ENCODE results near the gene CXCR4.

The CXCR4 gene

DNA sequence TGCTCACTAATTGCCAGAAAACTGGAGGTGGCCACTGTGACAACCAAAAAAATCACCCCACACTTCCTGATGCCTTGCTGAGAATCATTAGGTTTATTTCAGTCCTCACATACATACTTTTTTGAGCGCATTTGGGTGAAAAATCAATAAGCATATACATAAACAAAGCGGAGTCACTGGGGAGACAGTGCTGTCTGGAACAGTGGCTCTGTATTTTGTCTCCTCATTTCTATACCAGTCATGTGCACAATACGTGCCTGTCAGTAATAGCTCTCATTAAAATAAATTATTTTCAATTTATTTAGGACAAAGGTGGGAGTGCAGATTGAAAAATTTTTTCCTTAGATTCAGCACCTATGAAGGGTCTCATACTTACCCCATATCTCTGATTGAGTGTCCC is 48.2 kb downstream of the CXCR4 start:
- no peak for DNase-seq

DNA sequence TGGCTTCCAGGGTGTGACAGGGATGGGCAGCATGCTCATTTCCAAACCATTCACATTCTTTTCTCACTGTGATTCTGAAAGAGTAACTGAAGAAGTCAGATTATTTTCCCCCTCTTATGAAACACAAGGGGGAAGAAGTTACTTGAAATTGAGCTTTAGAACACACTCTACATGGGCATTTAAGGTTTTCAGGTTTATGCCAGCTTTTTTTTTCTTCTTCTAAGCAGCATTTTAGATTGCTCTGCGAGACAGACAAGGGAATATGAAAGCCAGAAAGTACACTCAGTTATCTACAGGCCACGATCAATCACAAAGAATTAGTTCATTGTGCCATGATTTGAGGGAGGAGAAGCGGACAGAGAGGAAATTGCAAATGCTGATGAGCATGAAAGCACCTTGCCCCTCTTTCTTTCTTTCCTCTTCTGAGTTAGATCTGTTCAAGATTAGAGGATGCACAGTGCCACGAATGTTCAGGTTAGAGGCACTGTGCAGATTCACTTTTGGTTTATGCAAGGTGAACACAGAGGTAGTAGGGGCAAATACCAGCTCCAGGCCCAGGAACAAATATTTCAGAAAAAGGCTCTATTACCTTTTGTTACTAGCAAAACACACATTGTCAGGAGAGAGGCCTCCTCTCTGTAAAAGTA is 49.2 kb downstream of the CXCR4 start:
- DNase-seq: no peak

DNA sequence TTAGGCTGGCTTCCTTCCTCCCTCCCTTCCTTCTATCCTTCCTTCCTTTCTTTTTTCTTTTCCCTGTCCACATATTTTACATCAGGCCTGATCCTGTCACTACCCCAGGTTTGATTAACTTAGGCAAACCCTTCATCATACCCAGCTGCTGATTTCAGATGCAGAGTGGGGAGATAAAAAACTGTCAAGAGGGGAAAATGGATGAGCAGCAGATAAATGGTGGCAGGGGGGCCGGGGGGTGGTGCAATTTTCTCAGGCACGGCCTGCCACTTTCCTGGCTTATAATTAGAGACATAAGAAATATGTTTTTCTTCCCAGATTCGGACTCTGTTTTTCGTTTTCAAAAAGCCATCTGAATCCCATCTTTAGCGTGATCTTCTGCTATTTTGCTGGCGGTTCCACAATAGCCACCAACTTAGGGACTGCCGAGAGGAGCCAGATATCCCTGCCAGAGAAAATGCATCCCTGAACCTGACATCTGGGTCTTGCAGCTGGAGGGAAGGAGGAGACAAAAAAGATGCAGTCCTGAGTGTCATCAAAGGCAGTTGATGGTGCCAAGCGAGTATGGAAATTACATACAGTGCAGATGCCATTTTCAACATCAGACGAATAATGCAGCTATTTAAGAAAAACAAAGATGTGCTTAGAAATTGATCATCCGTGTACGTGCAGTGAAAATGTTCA is 49.9 kb downstream of the CXCR4 start:
- DNase-seq: no peak

DNA sequence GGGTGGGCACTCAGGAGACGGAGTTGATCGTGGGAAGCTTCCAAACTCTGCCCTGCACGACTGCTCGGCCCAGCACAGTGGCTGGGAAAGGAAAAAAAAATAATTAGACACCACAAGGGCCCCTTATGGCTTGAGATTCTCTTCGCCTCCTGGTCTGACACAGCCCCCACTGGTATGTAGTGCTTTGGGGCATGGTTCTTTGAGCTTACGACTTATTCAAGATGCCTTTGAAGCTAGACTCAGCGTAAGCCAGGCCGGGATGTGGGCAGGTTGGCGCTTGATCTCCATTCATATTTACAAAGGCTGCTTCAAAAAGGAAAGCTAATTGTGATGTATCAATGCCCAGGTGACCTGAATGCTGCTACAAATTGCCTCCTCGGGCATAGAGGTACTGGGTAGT is 50.5 kb downstream of the CXCR4 start:
- no peak for DNase-seq

DNA sequence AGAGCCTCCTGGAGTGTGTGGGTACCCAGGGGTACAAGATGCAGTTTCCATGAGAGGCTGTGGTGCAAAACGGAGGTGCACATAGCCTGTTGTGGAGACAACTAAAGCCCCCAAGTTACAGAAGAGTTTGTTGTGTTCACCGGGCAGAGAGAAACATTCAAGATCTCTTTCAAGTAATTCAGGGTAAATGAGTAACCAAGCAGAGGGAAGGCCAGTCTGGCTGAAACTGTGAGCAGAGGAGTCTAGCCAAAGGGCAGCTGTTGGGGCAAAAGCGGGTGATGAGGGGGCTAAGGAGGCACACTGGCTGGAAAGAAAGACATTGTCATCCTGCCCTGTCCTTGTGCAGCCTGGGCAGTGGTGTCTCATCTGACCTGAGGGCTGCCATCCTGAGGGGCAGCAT is 52.0 kb downstream of the CXCR4 start:
- DNase-seq: no peak

DNA sequence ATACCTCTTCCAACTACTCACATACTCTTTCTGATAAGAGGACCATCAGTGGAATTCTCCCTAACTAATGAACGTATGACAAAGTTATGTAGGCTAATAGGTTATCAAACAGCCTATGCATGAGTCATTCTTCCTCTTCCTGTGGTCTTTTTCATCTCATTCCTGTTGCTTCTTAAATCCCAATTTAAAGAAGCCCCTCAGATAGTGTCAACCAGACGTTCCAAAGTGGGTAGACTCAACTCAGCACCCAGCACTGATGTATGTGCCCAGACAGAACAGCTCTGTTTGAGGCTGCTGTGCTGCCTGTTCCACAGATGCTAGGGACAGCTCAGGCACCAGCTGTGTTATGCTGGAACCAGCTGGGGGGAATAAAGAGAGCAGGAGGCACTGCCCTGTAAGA is 52.6 kb downstream of the CXCR4 start:
- DNase-seq: no peak

Measured in cerebellar nuclear complex (tissue), 1 donor.